Renal cortex interstitium (tissue), 11 donors: ENCODE measurements around the gene SNX20. TPM values are rescaled to one million over a fixed set of nuclear protein-coding genes. Genes with fewer than 3 reads are reported as not detected.
A peak's percentile ranks its signal among the peaks of the same experiment; 100 is the strongest.

Source experiments
- DNase-seq, 11 donors: peaks; one replicate each; pipeline ENCODE4 v3.0.0-alpha.2; 2013; ENCODE audit warnings: low read depth in 9 of 11, low spot score in 4 of 11; ENCODE audit errors: extremely low read depth in 1 of 11
- polyA plus RNA-seq, 3 donors: library from polyadenylated mRNA; unstranded; fragments of 120-200 nt; gene quantifications; one replicate each; pipeline ENCODE4 v1.2.1, GENCODE V29; 2013; ENCODE audit not compliant: insufficient read length in 3 of 3

The SNX20 gene
- polyA plus RNA-seq, 3 donors = 0.36 to 0.85 (median 0.47) TPM

DNA sequence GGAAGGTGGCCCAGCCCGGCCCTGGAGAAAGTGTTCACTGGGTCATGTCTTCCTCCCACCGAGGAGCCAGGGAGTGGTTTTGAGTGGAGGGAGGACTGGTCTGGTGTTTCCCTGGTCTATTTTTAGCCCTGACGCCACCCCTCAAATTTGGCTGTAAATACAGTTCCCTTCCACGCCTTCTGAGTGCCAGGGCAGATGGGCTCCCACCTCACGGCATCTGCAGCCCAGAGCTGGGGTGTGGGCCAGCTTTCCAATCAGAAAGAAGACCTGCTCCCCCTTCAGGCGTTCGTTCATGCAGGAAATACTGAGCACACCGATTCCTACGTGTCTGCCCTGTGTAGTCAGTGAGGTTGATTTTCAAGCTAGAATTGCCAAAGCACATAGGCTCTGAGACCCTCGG is 53.7 kb downstream of the SNX20 start:
- peak in 1 of 11 donors; percentile 42 for DNase-seq

DNA sequence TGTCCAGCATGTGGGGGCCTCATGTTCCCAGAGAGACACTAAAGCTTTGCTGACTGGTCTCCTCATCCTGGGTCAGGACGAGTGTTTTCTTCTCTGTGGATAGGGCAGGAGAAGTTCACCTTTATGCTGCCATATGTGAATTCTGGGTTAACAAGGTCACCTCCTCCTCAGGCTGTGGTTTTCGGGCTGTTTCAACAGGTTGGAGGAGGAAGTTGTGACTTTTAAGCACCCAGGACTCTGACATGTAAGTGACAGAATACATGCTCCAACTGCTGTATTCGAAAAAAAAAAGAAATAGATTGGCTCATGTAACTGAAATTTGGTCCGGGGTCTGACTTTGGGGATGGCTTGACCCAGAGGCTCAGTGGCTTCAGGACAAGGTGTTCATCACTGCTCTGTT is 54.2 kb downstream of the SNX20 start:
- no peak for DNase-seq

- no peak for DNase-seq
Measured at GRCh38 chr16:50625374-50625773, 55.7 kb downstream of the SNX20 start.

GRCh38 chr16:50624449-50624970 is 56.6 kb downstream of the SNX20 start:
- no peak for DNase-seq

- no peak for DNase-seq
Measured at GRCh38 chr16:50622643-50623369, 58.3 kb downstream of the SNX20 start.

- DNase-seq = no peak
Measured at GRCh38 chr16:50622029-50622428, 59.1 kb downstream of the SNX20 start.

Other genes starting within 250 kb of the SNX20 start
- 10 to 100 TPM; 10.6 to 13.5 (median 11.8) TPM for gene NKD1, start 132.9 kb downstream of the SNX20 start, polyA plus RNA-seq
- gene NOD2, start 12.3 kb upstream of the SNX20 start, polyA plus RNA-seq = under 1 TPM; 0.37 to 0.57 (median 0.47) TPM
- 10 to 100 TPM; 18.2 to 25.1 (median 23.0) TPM for gene CYLD, start 60.8 kb upstream of the SNX20 start, polyA plus RNA-seq